ENCODE data around the gene CNIH4. TPM values are rescaled to one million over a fixed set of nuclear protein-coding genes. Genes with fewer than 3 reads are reported as not detected.
A peak's percentile ranks its signal among the peaks of the same experiment; 100 is the strongest.

CNIH4 gene
- total RNA-seq, 1 experiment from 2014 or later: 48.9 TPM

GRCh38 chr1:224329842-224330753 is 26.6 kb upstream of the CNIH4 start, which contains the start of gene NVL:
Gene NVL, minus strand, starts transcription at chr1:224330172. Its CDS starts 45 bp downstream, at chr1:224330127.
- peak within 1 kb of the TSS; percentile 92 for H3K4me2 ChIP-seq (ENCODE audit: low read length)
- DNase-seq (ENCODE audit: low read depth, low spot score) (peak; percentile 86), ATAC-seq (peak; percentile 89)
- H3K27ac ChIP-seq (ENCODE audit: low read depth, low read length): peak within 1 kb of the TSS; percentile 82
- no peaks in the 10 kb centered on the region for H3K9me2 ChIP-seq (ENCODE audit: insufficient read depth)
- RAD21 ChIA-PET (ENCODE audit: low non-redundant PET in 1 of 2, low total read pairs in 2 of 2, uncharacterized antibody in 2 of 2, unreplicated experiment in 2 of 2): interaction anchor here in 1 of 2 experiments (0.7 kb wide), 1 partner anchor 147 kb away, joined by 3 read pairs; the partner anchor contains the start of gene DEGS1
- peak within 1 kb of the TSS; percentile 84 for H3K9ac ChIP-seq (ENCODE audit: low read length)
- no peaks in the 10 kb centered on the region for H4K20me1 ChIP-seq (ENCODE audit: insufficient read depth)
- no peaks in the 10 kb centered on the region for H3K27me3 ChIP-seq (ENCODE audit: insufficient read depth, low read length)
- H2AFZ ChIP-seq (ENCODE audit: low read depth, low read length, poor library complexity, severe bottlenecking): peak within 1 kb of the TSS; percentile 97
- H3K4me1 ChIP-seq (ENCODE audit: control insufficient read depth in 1 of 2, insufficient read depth in 2 of 2, low read length in 2 of 2): peaks cover 12 to 16% of the 10 kb centered on the region in 2 experiments
- POLR2A ChIA-PET: no interaction called here
- H3K4me3 ChIP-seq (replicated peaks in 1 of 2; ENCODE audit: low read depth in 1 of 2, low read length in 2 of 2): peak within 1 kb of the TSS; percentile 93 to 99
- H3K79me2 ChIP-seq (ENCODE audit: insufficient read depth, low read length): peaks cover 46% of the 10 kb centered on the region
- H3K36me3 ChIP-seq (ENCODE audit: control insufficient read depth in 1 of 2, insufficient read depth in 2 of 2, low read length in 2 of 2): no peaks in the 10 kb centered on the region; a peak in 1 of 4 replicates
- CTCF ChIA-PET: interaction anchor here (1.4 kb wide), 1 partner anchor 214 kb away, joined by 15 read pairs; no protein-coding TSS in a partner anchor
- intact Hi-C loops (cut with micrococcal nuclease): loop anchor here (10.0 kb wide), 1 partner anchor 515 kb away; no protein-coding TSS in a partner anchor
- H3K9me3 ChIP-seq (ENCODE audit: control insufficient read depth in 1 of 2, insufficient read depth in 1 of 2, low read depth in 1 of 2, low read length in 2 of 2): no peaks in the 10 kb centered on the region
- BruUV-seq (replicated peaks): no TSS peak
- TF ChIP-seq CEBPB (IDR thresholded peaks at IDR 0.05; ENCODE audit: low read depth): no peak
- TF ChIP-seq POLR2A (IDR thresholded peaks at IDR 0.05; ENCODE audit: borderline replicate concordance, extremely low read depth, insufficient read depth, insufficient read length): peak; percentile 15
- no peak for TF ChIP-seq ZNF274 (IDR thresholded peaks at IDR 0.05; ENCODE audit: low read depth, low read length)
- TF ChIP-seq SIN3A (IDR thresholded peaks at IDR 0.05; ENCODE audit: low read depth): peak; percentile 74
- TF ChIP-seq EGR1 (IDR thresholded peaks at IDR 0.05; ENCODE audit: low read depth): 0 out of 2 replicates have a peak, but pooled peaks have one; percentile 1
- TF ChIP-seq, protein P1, sequence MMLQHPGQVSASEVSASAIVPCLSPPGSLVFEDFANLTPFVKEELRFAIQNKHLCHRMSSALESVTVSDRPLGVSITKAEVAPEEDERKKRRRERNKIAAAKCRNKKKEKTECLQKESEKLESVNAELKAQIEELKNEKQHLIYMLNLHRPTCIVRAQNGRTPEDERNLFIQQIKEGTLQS (IDR thresholded peaks at IDR 0.05): no peak
- peak; percentile 73 for TF ChIP-seq SP1 (IDR thresholded peaks at IDR 0.05; ENCODE audit: low read depth)
- TF ChIP-seq YY1 (IDR thresholded peaks at IDR 0.05; ENCODE audit: extremely low read depth, insufficient replicate concordance, low read depth, low read length): peak; percentile 57
- TF ChIP-seq MAX (IDR thresholded peaks at IDR 0.05): peak; percentile 89
- TF ChIP-seq FOSL1 (IDR thresholded peaks at IDR 0.05; ENCODE audit: low read depth): no peak
- TF ChIP-seq ELF1 (IDR thresholded peaks at IDR 0.05; ENCODE audit: borderline replicate concordance, low read depth): no peak
- TF ChIP-seq TCF7L2 (IDR thresholded peaks at IDR 0.05; ENCODE audit: borderline replicate concordance, extremely low read depth, insufficient read depth, insufficient read length): no peak
- no peak for TF ChIP-seq EZH2 (IDR thresholded peaks at IDR 0.05)
- 0 out of 2 replicates have a peak, but pooled peaks have one; percentile 49 for TF ChIP-seq CBX3 (IDR thresholded peaks at IDR 0.05; ENCODE audit: low read depth)
- TF ChIP-seq REST (IDR thresholded peaks at IDR 0.05; ENCODE audit: low read depth): no peak
- TF ChIP-seq JUND (IDR thresholded peaks at IDR 0.05): no peak
- TF ChIP-seq ZBTB33 (IDR thresholded peaks at IDR 0.05; ENCODE audit: extremely low read depth, insufficient replicate concordance, low read length): no peak
- peak; percentile 74 for TF ChIP-seq POLR2AphosphoS5 (IDR thresholded peaks at IDR 0.05; ENCODE audit: low read depth, low read length)
- peak; percentile 31; the same call in 1 of the 2 replicates for TF ChIP-seq RAD21 (IDR thresholded peaks at IDR 0.05; ENCODE audit: low read depth)

Measured in HCT116 (cell line).